CD4-positive, alpha-beta T cell (primary cell): ENCODE data around the gene UGT3A1. TPM values are rescaled to one million over a fixed set of nuclear protein-coding genes. Genes with fewer than 3 reads are reported as not detected.

ENCODE experiments used
- ATAC-seq: fragments of 200-7000 bp; cut with Tn5 transposase; one replicate; pipeline ENCODE4 v1.10.0; 2022; ENCODE audit warnings: mild to moderate bottlenecking; ENCODE audit not compliant: poor library complexity
- CTCF ChIA-PET: fragments of 350-600 bp; sonication (Branson Sonifier 250); formaldehyde crosslinking; loops from one replicate; lab custom pipeline; 2021; ENCODE audit warnings: antibody characterized with exemption, inconsistent platforms; lab: Charles Lee
- POLR2A ChIA-PET: fragments of 350-600 bp; sonication (Branson Sonifier 250); formaldehyde crosslinking; loops from one replicate; lab custom pipeline; 2021; ENCODE audit warnings: antibody characterized with exemption, inconsistent platforms; lab: Charles Lee
- DNase-seq, 14 experiments: peaks; one replicate each; pipeline ENCODE4 v3.0.0-alpha.2; 2013 to 2020; ENCODE audit warnings: mixed read lengths in 2 of 14
- H3K27ac ChIP-seq, 2 donors: one replicate each; pipeline versions ENCODE4 v1.5.1 to v1.7.0; 2013; ENCODE audit warnings: low read length in 2 of 2, low read depth in 1 of 2, mild to moderate bottlenecking in 1 of 2
- H3K27me3 ChIP-seq, 2 experiments: 1 replicate in 1 of 2; 2 replicates in 1 of 2; pipeline versions ENCODE4 v1.6.1 to v1.7.0; 2013; ENCODE audit warnings: low read length in 2 of 2, control low read depth in 1 of 2, mild to moderate bottlenecking in 1 of 2, moderate library complexity in 1 of 2; ENCODE audit not compliant: insufficient read depth in 2 of 2, control insufficient read depth in 1 of 2
- H3K36me3 ChIP-seq: one replicate; pipeline ENCODE4 v1.6.1; 2013; ENCODE audit warnings: low read length, control low read depth; ENCODE audit not compliant: insufficient read depth
- H3K4me1 ChIP-seq: one replicate; pipeline ENCODE4 v1.6.1; 2013; ENCODE audit warnings: low read length, control low read depth; ENCODE audit not compliant: insufficient read depth
- H3K4me3 ChIP-seq: one replicate; pipeline ENCODE4 v1.5.1; 2013; ENCODE audit warnings: mild to moderate bottlenecking, low read length, moderate library complexity
- H3K9me3 ChIP-seq, 2 experiments: 1 replicate in 1 of 2; 2 replicates in 1 of 2; pipeline versions ENCODE4 v1.6.1 to v1.7.0; 2013; ENCODE audit warnings: low read length in 2 of 2, mild to moderate bottlenecking in 2 of 2, control low read depth in 1 of 2, moderate library complexity in 1 of 2; ENCODE audit not compliant: control insufficient read depth in 1 of 2, insufficient read depth in 1 of 2
- H3K27ac Mint-ChIP-seq: one replicate; pipeline ENCODE4 v1.8.0; 2020; ENCODE audit warnings: mixed read lengths
- H3K27me3 Mint-ChIP-seq: one replicate; pipeline ENCODE4 v1.8.0; 2021; ENCODE audit warnings: mixed read lengths
- H3K36me3 Mint-ChIP-seq: one replicate; pipeline ENCODE4 v1.8.0; 2021; ENCODE audit warnings: low read depth, mixed read lengths
- H3K4me1 Mint-ChIP-seq: one replicate; pipeline ENCODE4 v1.8.0; 2021; ENCODE audit warnings: low read depth, mixed read lengths
- H3K4me3 Mint-ChIP-seq: one replicate; pipeline ENCODE4 v1.8.0; 2020; ENCODE audit warnings: mild to moderate bottlenecking, mixed read lengths
- H3K9me3 Mint-ChIP-seq: one replicate; pipeline ENCODE4 v1.8.0; 2020; ENCODE audit warnings: mixed read lengths
- CTCF ChIP-seq: fragments of 200-600 bp; IDR thresholded peaks from one replicate; pipeline ENCODE4 v1.8.0; 2022; ENCODE audit warnings: antibody characterized with exemption, mild to moderate bottlenecking
- intact Hi-C, 2 experiments: fragments of 100-400 bp; cut with DNase I in 1 of 2; cut with micrococcal nuclease in 1 of 2; formaldehyde crosslinking; loops; one replicate each; pipeline versions ENCODE4 v1.15.1 to v1.9.0; 2023 to 2025; cut with DNase I, micrococcal nuclease
- total RNA-seq, 174 experiments: library from RNA in 2 of 174; stranded (reverse) in 2 of 174; gene quantifications; one replicate each; pipeline ENCODE4 v1.2.3 and lab custom pipeline; 2021 to 2026

Gene UGT3A1
- total RNA-seq, 2 experiments from 2014 or later = not detected

GRCh38 chr5:36033486-36033885 lies 42.3 kb upstream of the UGT3A1 start:
- intact Hi-C loops = no loop called here
- ChIA-PET POLR2A (no interaction called here), CTCF (no interaction called here)
- H3K27ac ChIP-seq = no peak overlapping the region
- Mint-ChIP-seq H3K27me3 (peaks cover 24% of the 10 kb centered on the region), H3K9me3 (no peaks in the 10 kb centered on the region), H3K27ac (no peak overlapping the region), H3K4me3 (no peak overlapping the region), H3K36me3 (no peaks in the 10 kb centered on the region), H3K4me1 (no peaks in the 10 kb centered on the region)
- no peaks in the 10 kb centered on the region for H3K27me3 ChIP-seq
- DNase-seq (no peak), ATAC-seq (no peak)
- no peaks in the 10 kb centered on the region for H3K4me1 ChIP-seq
- H3K9me3 ChIP-seq = no peaks in the 10 kb centered on the region
- no peak for TF ChIP-seq CTCF
- H3K36me3 ChIP-seq = no peaks in the 10 kb centered on the region
- no peak overlapping the region for H3K4me3 ChIP-seq

GRCh38 chr5:36033047-36033446 lies 41.9 kb upstream of the UGT3A1 start:
- no peak overlapping the region for H3K4me3 ChIP-seq
- H3K27me3 ChIP-seq = no peaks in the 10 kb centered on the region
- no peaks in the 10 kb centered on the region for H3K4me1 ChIP-seq
- H3K9me3 ChIP-seq = no peaks in the 10 kb centered on the region
- Mint-ChIP-seq H3K27ac (no peak overlapping the region), H3K36me3 (no peaks in the 10 kb centered on the region), H3K27me3 (peaks cover 23% of the 10 kb centered on the region), H3K4me3 (no peak overlapping the region), H3K4me1 (no peaks in the 10 kb centered on the region), H3K9me3 (no peaks in the 10 kb centered on the region)
- ChIA-PET POLR2A (no interaction called here), CTCF (no interaction called here)
- intact Hi-C loops = no loop called here
- no peaks in the 10 kb centered on the region for H3K36me3 ChIP-seq
- DNase-seq (no peak), ATAC-seq (no peak)
- no peak for TF ChIP-seq CTCF
- no peak overlapping the region for H3K27ac ChIP-seq

GRCh38 chr5:36031223-36031622 lies 40.0 kb upstream of the UGT3A1 start:
- ATAC-seq = no peak
- POLR2A ChIA-PET = no interaction called here
- H3K27me3 Mint-ChIP-seq = peaks cover 21% of the 10 kb centered on the region

More at GRCh38 chr5:36031223-36031622, 40.0 kb upstream of the UGT3A1 start:
- TF ChIP-seq CTCF = no peak
- Histone ChIP-seq H3K4me3 (no peak overlapping the region), H3K27ac (no peak overlapping the region), H3K9me3 (peaks cover 0 to 3% of the 10 kb centered on the region in 2 experiments), H3K36me3 (no peaks in the 10 kb centered on the region), H3K4me1 (no peaks in the 10 kb centered on the region), H3K27me3 (no peaks in the 10 kb centered on the region)
- intact Hi-C loops = no loop called here
- Mint-ChIP-seq H3K27ac (no peak overlapping the region), H3K9me3 (peaks cover 2% of the 10 kb centered on the region), H3K36me3 (no peaks in the 10 kb centered on the region), H3K4me3 (no peak overlapping the region), H3K4me1 (no peaks in the 10 kb centered on the region)
- DNase-seq = no peak
- CTCF ChIA-PET = no interaction called here
